Mesenchymal stem cell (in vitro differentiated cells and primary cell): ENCODE results near the gene FANK1.

Source experiments
- DNase-seq: peaks from one replicate; pipeline ENCODE4 v3.0.0-alpha.2; 2013
- H2AFZ ChIP-seq: one replicate; pipeline ENCODE4 v1.6.1; 2013; ENCODE audit warnings: low read depth, mild to moderate bottlenecking, control low read depth, inconsistent platforms, low read length, moderate library complexity
- H2AK5ac ChIP-seq: 2 replicates; pipeline ENCODE4 v1.6.1; 2013; ENCODE audit warnings: low read length, moderate library complexity, mild to moderate bottlenecking, inconsistent platforms; ENCODE audit not compliant: severe bottlenecking
- H2BK120ac ChIP-seq: one replicate; pipeline ENCODE4 v1.6.1; 2013; ENCODE audit warnings: low read depth, mild to moderate bottlenecking, inconsistent platforms, low read length, moderate library complexity
- H2BK12ac ChIP-seq, 2 experiments: one replicate each; pipeline ENCODE4 v1.6.1; 2013; ENCODE audit warnings: inconsistent platforms in 2 of 2, low read length in 2 of 2, mild to moderate bottlenecking in 2 of 2, moderate library complexity in 2 of 2, control low read depth in 1 of 2
- H2BK15ac ChIP-seq: one replicate; pipeline ENCODE4 v1.6.1; 2013; ENCODE audit warnings: mild to moderate bottlenecking, low read depth, inconsistent platforms; ENCODE audit not compliant: poor library complexity, severe bottlenecking
- H2BK5ac ChIP-seq: 2 replicates; pipeline ENCODE4 v1.6.1; 2013; ENCODE audit warnings: low read depth, mild to moderate bottlenecking, low read length, control low read depth, inconsistent platforms; ENCODE audit not compliant: poor library complexity, severe bottlenecking
- H3K14ac ChIP-seq, 2 experiments: one replicate each; pipeline ENCODE4 v1.6.1; 2013; ENCODE audit warnings: inconsistent platforms in 2 of 2, low read length in 2 of 2, control low read depth in 1 of 2, mild to moderate bottlenecking in 1 of 2, moderate library complexity in 1 of 2
- H3K18ac ChIP-seq, 2 experiments: one replicate each; pipeline ENCODE4 v1.6.1; 2013; ENCODE audit warnings: inconsistent platforms in 2 of 2, low read length in 2 of 2, control low read depth in 1 of 2, low read depth in 1 of 2, mild to moderate bottlenecking in 1 of 2
- H3K23ac ChIP-seq, 2 experiments: one replicate each; pipeline ENCODE4 v1.6.1; 2013; ENCODE audit warnings: inconsistent platforms in 2 of 2, low read length in 2 of 2, mild to moderate bottlenecking in 2 of 2, moderate library complexity in 2 of 2, control low read depth in 1 of 2
- H3K27ac ChIP-seq: 2 replicates; pipeline ENCODE4 v1.5.1; 2013; ENCODE audit warnings: mild to moderate bottlenecking, moderate library complexity, low read length, control low read depth, inconsistent platforms; ENCODE audit not compliant: poor library complexity, severe bottlenecking
- H3K27me3 ChIP-seq, 2 experiments: 2 replicates each; pipeline versions ENCODE4 v1.6.1 to v1.7.0; 2013; ENCODE audit warnings: low read length in 2 of 2, mild to moderate bottlenecking in 2 of 2, moderate library complexity in 2 of 2, control low read depth in 1 of 2, inconsistent platforms in 1 of 2; ENCODE audit not compliant: control insufficient read depth in 1 of 2, insufficient read depth in 1 of 2
- H3K36me3 ChIP-seq, 2 experiments: 2 replicates each; pipeline versions ENCODE4 v1.6.1 to v1.7.0; 2013; ENCODE audit warnings: low read length in 2 of 2, control low read depth in 1 of 2, inconsistent platforms in 1 of 2, low read depth in 1 of 2, mild to moderate bottlenecking in 1 of 2; ENCODE audit not compliant: insufficient read depth in 2 of 2, control insufficient read depth in 1 of 2
- H3K4ac ChIP-seq, 2 experiments: one replicate each; pipeline ENCODE4 v1.6.1; 2013; ENCODE audit warnings: inconsistent platforms in 2 of 2, low read length in 2 of 2, mild to moderate bottlenecking in 2 of 2, moderate library complexity in 2 of 2, control low read depth in 1 of 2, low read depth in 1 of 2
- H3K4me1 ChIP-seq: 2 replicates; pipeline ENCODE4 v1.6.1; 2013; ENCODE audit warnings: low read depth, low read length, control low read depth; ENCODE audit not compliant: control insufficient read depth, insufficient read depth
- H3K4me2 ChIP-seq: 2 replicates; pipeline ENCODE4 v1.6.1; 2013; ENCODE audit warnings: low read length, mild to moderate bottlenecking, inconsistent platforms; ENCODE audit not compliant: poor library complexity, severe bottlenecking
- H3K4me3 ChIP-seq, 2 experiments: 2 replicates each; pipeline versions ENCODE4 v1.5.1 to v1.7.0; 2013; ENCODE audit warnings: low read length in 2 of 2, mild to moderate bottlenecking in 2 of 2, control low read depth in 1 of 2, low read depth in 1 of 2; ENCODE audit not compliant: insufficient read depth in 1 of 2
- H3K79me1 ChIP-seq: replicated peaks from 2 replicates; pipeline ENCODE4 v1.6.1; 2013; ENCODE audit warnings: mild to moderate bottlenecking, control low read depth, low read length, inconsistent platforms; ENCODE audit not compliant: poor library complexity, severe bottlenecking
- H3K9ac ChIP-seq: 2 replicates; pipeline ENCODE4 v1.7.0; 2013; ENCODE audit warnings: mild to moderate bottlenecking, low read length, moderate library complexity
- H3K9me3 ChIP-seq: 2 replicates; pipeline ENCODE4 v1.7.0; 2013; ENCODE audit warnings: mild to moderate bottlenecking, low read length; ENCODE audit not compliant: control insufficient read depth
- H4K8ac ChIP-seq: one replicate; pipeline ENCODE4 v1.6.1; 2013; ENCODE audit warnings: inconsistent platforms, mild to moderate bottlenecking, low read length, moderate library complexity
- H4K91ac ChIP-seq: one replicate; pipeline ENCODE4 v1.6.1; 2013; ENCODE audit warnings: mild to moderate bottlenecking, low read length, inconsistent platforms
- WGBS: methylation state at CpG from one replicate; pipeline ENCODE4 v1.1.7; 2013; ENCODE audit warnings: mixed read lengths; 5-methylcytosine and 5-hydroxymethylcytosine counted together

FANK1 gene

GRCh38 chr10:125859128-125859817, 37.1 kb upstream of the FANK1 start:
- 100% methylated on average over 3 of the region's 4 CpGs for WGBS
- H2BK15ac ChIP-seq, result no peak overlapping the region
- H3K4me3 ChIP-seq, result no peak overlapping the region
- no peak overlapping the region for H2AK5ac ChIP-seq
- peak overlapping the region in 1 of 2 experiments; percentile 48 for H3K18ac ChIP-seq
- no peak overlapping the region for H4K91ac ChIP-seq
- DNase-seq, result no peak
- H2BK12ac ChIP-seq, result no peak overlapping the region
- H3K27me3 ChIP-seq, result no peaks in the 10 kb centered on the region
- no peak overlapping the region for H3K4me2 ChIP-seq
- peaks cover 3% of the 10 kb centered on the region for H3K79me1 ChIP-seq
- peak overlapping the region in 1 of 2 experiments; percentile 83 for H3K23ac ChIP-seq
- H2BK120ac ChIP-seq, result no peak overlapping the region
- H3K14ac ChIP-seq, result no peak overlapping the region
- H4K8ac ChIP-seq, result no peak overlapping the region
- H2AFZ ChIP-seq, result no peak overlapping the region
- no peak overlapping the region for H3K27ac ChIP-seq
- peaks cover 7 to 53% of the 10 kb centered on the region in 2 experiments for H3K36me3 ChIP-seq
- H3K4me1 ChIP-seq, result no peaks in the 10 kb centered on the region
- H3K9ac ChIP-seq, result no peak overlapping the region
- no peaks in the 10 kb centered on the region for H3K9me3 ChIP-seq
- H3K4ac ChIP-seq, result no peak overlapping the region
- no peak overlapping the region for H2BK5ac ChIP-seq

GRCh38 chr10:125865120-125865519, 31.2 kb upstream of the FANK1 start:
- Histone ChIP-seq H3K18ac (no peak overlapping the region), H2AK5ac (no peak overlapping the region), H3K9me3 (no peaks in the 10 kb centered on the region), H3K27ac (no peak overlapping the region), H2AFZ (no peak overlapping the region), H2BK12ac (no peak overlapping the region), H3K4me1 (no peaks in the 10 kb centered on the region), H4K8ac (no peak overlapping the region), H2BK15ac (no peak overlapping the region), H3K4me3 (no peak overlapping the region), H3K79me1 (peaks cover 4% of the 10 kb centered on the region), H2BK120ac (no peak overlapping the region), H3K4ac (no peak overlapping the region), H4K91ac (no peak overlapping the region), H3K14ac (no peak overlapping the region), H3K9ac (no peak overlapping the region), H3K36me3 (peaks cover 16 to 43% of the 10 kb centered on the region in 2 experiments), H2BK5ac (no peak overlapping the region), H3K27me3 (no peaks in the 10 kb centered on the region), H3K4me2 (no peak overlapping the region), H3K23ac (no peak overlapping the region)
- 95% methylated on average over 2 of the region's 3 CpGs for WGBS
- DNase-seq, result no peak

- Histone ChIP-seq H3K27me3 (no peaks in the 10 kb centered on the region), H3K18ac (no peak overlapping the region), H3K36me3 (peaks cover 16 to 40% of the 10 kb centered on the region in 2 experiments), H3K79me1 (peaks cover 5% of the 10 kb centered on the region), H3K23ac (no peak overlapping the region), H2BK15ac (no peak overlapping the region), H3K27ac (no peak overlapping the region), H2BK5ac (no peak overlapping the region), H3K9me3 (no peaks in the 10 kb centered on the region), H2BK120ac (no peak overlapping the region), H2AFZ (no peak overlapping the region), H3K4me3 (no peak overlapping the region), H3K4me1 (no peaks in the 10 kb centered on the region), H4K91ac (no peak overlapping the region), H2AK5ac (no peak overlapping the region), H3K4me2 (no peak overlapping the region), H3K14ac (peak overlapping the region in 1 of 2 experiments; percentile 48), H4K8ac (no peak overlapping the region), H2BK12ac (no peak overlapping the region), H3K4ac (no peak overlapping the region), H3K9ac (no peak overlapping the region)
- DNase-seq, result no peak
- WGBS, result 99% methylated on average over 7 of the region's 7 CpGs
These were observed 29.8 kb upstream of the FANK1 start for GRCh38 chr10:125866421-125867029.

GRCh38 chr10:125868372-125868975, 27.9 kb upstream of the FANK1 start:
- Histone ChIP-seq H3K27me3 (no peaks in the 10 kb centered on the region), H4K91ac (no peak overlapping the region), H3K27ac (no peak overlapping the region), H2AFZ (no peak overlapping the region), H3K4me1 (no peaks in the 10 kb centered on the region), H2BK15ac (no peak overlapping the region), H2BK120ac (no peak overlapping the region), H3K9me3 (no peaks in the 10 kb centered on the region), H3K23ac (no peak overlapping the region), H3K4me3 (no peak overlapping the region), H3K18ac (no peak overlapping the region), H3K14ac (no peak overlapping the region), H3K4ac (no peak overlapping the region), H2BK12ac (no peak overlapping the region), H2BK5ac (no peak overlapping the region), H3K36me3 (peaks cover 16 to 34% of the 10 kb centered on the region in 2 experiments), H2AK5ac (no peak overlapping the region), H3K9ac (no peak overlapping the region), H4K8ac (no peak overlapping the region), H3K4me2 (no peak overlapping the region), H3K79me1 (peaks cover 11% of the 10 kb centered on the region)
- 82% methylated on average over 6 of the region's 7 CpGs for WGBS
- peak; percentile 60 for DNase-seq
